ENCODE measurements around the gene NPAS2. TPM values are rescaled to one million over a fixed set of nuclear protein-coding genes. Genes with fewer than 3 reads are reported as not detected.

NPAS2 gene
- total and polyA plus RNA-seq, 2 donors from 2014 or later: 8.4 to 44.5 TPM

DNA sequence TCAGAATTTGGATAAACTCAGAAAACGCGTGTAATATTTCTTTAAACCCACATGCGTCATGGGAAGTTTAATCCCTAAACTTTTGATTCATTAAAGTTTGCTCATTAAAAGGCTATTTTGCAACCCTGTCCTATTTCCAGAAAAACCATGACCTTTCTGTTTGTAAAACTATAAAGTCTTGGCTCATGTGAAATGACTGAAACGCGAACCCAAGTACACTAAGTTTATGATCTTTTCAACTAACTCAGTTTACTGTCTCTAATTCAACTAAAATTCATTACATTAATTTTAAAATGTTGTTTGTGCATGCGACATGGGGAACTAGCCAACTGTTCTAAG is 178.3 kb downstream of the NPAS2 start:
- TF ChIP-seq, protein P1, sequence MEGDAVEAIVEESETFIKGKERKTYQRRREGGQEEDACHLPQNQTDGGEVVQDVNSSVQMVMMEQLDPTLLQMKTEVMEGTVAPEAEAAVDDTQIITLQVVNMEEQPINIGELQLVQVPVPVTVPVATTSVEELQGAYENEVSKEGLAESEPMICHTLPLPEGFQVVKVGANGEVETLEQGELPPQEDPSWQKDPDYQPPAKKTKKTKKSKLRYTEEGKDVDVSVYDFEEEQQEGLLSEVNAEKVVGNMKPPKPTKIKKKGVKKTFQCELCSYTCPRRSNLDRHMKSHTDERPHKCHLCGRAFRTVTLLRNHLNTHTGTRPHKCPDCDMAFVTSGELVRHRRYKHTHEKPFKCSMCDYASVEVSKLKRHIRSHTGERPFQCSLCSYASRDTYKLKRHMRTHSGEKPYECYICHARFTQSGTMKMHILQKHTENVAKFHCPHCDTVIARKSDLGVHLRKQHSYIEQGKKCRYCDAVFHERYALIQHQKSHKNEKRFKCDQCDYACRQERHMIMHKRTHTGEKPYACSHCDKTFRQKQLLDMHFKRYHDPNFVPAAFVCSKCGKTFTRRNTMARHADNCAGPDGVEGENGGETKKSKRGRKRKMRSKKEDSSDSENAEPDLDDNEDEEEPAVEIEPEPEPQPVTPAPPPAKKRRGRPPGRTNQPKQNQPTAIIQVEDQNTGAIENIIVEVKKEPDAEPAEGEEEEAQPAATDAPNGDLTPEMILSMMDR (IDR thresholded peaks at IDR 0.05; ENCODE audit: borderline replicate concordance, extremely low read depth, insufficient read depth): no peak
- H3K9me3 ChIP-seq (ENCODE audit: control insufficient read depth in 2 of 3, insufficient read depth in 1 of 3, low read length in 3 of 3): no peaks in the 10 kb centered on the region
- H3K27me3 ChIP-seq (ENCODE audit: control insufficient read depth, insufficient read depth, low read length): no peaks in the 10 kb centered on the region
- FAIRE-seq (no peak), DNase-seq (peak in 1 of 5 donors; percentile 40)
- intact Hi-C loops (cut with DNase I): no loop called here
- H3K27ac ChIP-seq (ENCODE audit: low read depth in 2 of 2, low read length in 2 of 2): no peak overlapping the region
- peaks cover 0 to 7% (median 0%) of the 10 kb centered on the region in 3 donors for H3K4me1 ChIP-seq (ENCODE audit: control insufficient read depth in 2 of 3, insufficient read depth in 2 of 3, low read depth in 1 of 3, low read length in 3 of 3)
- no peak overlapping the region for H3K9ac ChIP-seq (ENCODE audit: low read length in 3 of 3)
- H3K4me3 ChIP-seq (ENCODE audit: low read length in 3 of 3): no peak overlapping the region
- peaks cover 0 to 7% (median 7%) of the 10 kb centered on the region in 3 donors for H3K36me3 ChIP-seq (ENCODE audit: control insufficient read depth in 2 of 3, insufficient read depth in 3 of 3, low read length in 3 of 3)

DNA sequence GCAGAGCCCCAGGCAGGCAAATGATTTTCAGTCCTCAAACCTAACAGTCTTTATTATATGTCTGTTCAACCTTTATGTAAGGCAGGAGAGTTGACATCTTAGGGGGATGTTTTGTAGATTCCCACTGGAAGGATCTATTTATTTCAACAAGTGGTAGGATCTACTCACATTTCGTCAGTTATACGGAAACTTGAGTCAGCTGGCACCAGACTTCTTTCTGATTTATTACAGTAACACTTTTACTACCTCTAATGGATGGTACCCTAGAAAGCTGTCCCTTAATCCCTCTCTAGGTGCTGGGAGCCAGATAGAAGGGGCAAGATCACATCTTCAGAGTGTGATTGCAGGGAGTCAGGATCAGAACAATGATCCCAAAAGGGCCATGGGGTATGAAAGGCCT is 180.1 kb downstream of the NPAS2 start:
- TF ChIP-seq, protein P1 (IDR thresholded peaks at IDR 0.05; ENCODE audit: borderline replicate concordance, extremely low read depth, insufficient read depth): no peak
- H3K27ac ChIP-seq (ENCODE audit: low read depth in 2 of 2, low read length in 2 of 2): no peak overlapping the region
- no peak overlapping the region for H3K9ac ChIP-seq (ENCODE audit: low read length in 3 of 3)
- H3K27me3 ChIP-seq (ENCODE audit: control insufficient read depth, insufficient read depth, low read length): no peaks in the 10 kb centered on the region
- peaks cover 2 to 19% (median 11%) of the 10 kb centered on the region in 3 donors for H3K36me3 ChIP-seq (ENCODE audit: control insufficient read depth in 2 of 3, insufficient read depth in 3 of 3, low read length in 3 of 3)
- peaks cover 0 to 16% (median 2%) of the 10 kb centered on the region in 3 donors for H3K4me1 ChIP-seq (ENCODE audit: control insufficient read depth in 2 of 3, insufficient read depth in 2 of 3, low read depth in 1 of 3, low read length in 3 of 3)
- H3K9me3 ChIP-seq (ENCODE audit: control insufficient read depth in 2 of 3, insufficient read depth in 1 of 3, low read length in 3 of 3): no peaks in the 10 kb centered on the region
- no peak overlapping the region for H3K4me3 ChIP-seq (ENCODE audit: low read length in 3 of 3)
- no peak for FAIRE-seq
- DNase-seq: peak in 2 of 5 donors; percentile 50 to 69
- intact Hi-C loops (cut with DNase I): no loop called here

DNA sequence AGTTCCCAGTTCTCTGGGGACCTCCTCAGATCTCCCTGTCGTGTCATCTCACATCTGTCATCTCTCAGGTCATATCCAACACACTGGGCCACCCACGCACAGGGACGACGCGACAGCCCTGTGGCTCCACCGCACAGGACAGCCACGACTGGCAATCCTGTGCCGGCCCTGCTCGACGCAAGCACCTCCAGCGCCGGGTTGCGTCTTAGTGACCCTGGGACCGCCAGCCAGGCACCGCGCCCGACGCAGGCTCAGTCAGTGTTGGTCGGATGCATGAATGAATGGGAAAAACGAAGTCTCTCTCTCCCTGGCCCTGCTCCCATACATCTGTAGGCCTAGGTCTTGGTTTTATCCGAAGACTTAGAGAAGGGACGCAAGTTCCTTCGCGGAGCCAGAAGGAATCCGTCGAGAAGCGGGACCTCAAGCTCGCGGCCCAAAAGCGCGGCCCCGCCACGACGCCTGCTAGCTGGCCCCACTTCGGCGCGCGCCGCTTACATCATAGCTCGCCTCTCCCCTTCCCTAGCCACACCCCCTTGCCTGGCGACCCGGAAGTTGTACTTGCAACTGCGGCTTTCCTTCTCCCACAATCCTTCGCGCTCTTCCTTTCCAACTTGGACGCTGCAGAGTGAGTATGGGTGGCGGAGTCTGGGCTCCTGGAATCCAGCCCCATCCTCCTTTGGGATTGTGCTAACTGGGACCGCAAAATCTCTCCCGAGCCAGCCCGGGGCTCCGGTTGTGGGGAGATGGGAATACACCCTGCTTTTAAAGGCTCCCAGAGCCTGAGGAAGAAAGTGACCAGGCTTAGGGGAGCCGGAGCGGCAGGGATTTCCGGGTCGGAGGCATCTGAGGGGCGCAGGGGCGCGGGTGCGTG is 182.0 kb downstream of the NPAS2 start, which contains the start of gene RPL31:
TSS of gene RPL31 (plus strand) at position 599 of the 871 bp plus-strand sequence. CDS start 413 bp downstream, outside the sequence.
- peak within 1 kb of the TSS; percentile 81 to 85 for H3K27ac ChIP-seq (ENCODE audit: low read depth in 2 of 2, low read length in 2 of 2)
- TF ChIP-seq, protein P1 (IDR thresholded peaks at IDR 0.05; ENCODE audit: borderline replicate concordance, extremely low read depth, insufficient read depth): no peak
- H3K9me3 ChIP-seq (ENCODE audit: control insufficient read depth in 2 of 3, insufficient read depth in 1 of 3, low read length in 3 of 3): no peaks in the 10 kb centered on the region
- H3K4me1 ChIP-seq (ENCODE audit: control insufficient read depth in 2 of 3, insufficient read depth in 2 of 3, low read depth in 1 of 3, low read length in 3 of 3): peaks cover 0 to 16% (median 2%) of the 10 kb centered on the region in 3 donors
- peak within 1 kb of the TSS; percentile 90 to 95 (median 95) for H3K4me3 ChIP-seq (ENCODE audit: low read length in 3 of 3)
- peaks cover 9 to 28% (median 20%) of the 10 kb centered on the region in 3 donors for H3K36me3 ChIP-seq (ENCODE audit: control insufficient read depth in 2 of 3, insufficient read depth in 3 of 3, low read length in 3 of 3)
- H3K9ac ChIP-seq (ENCODE audit: low read length in 3 of 3): peak within 1 kb of the TSS; percentile 93 to 94 (median 94)
- FAIRE-seq: no peak
- intact Hi-C loops (cut with DNase I): no loop called here
- no peaks in the 10 kb centered on the region for H3K27me3 ChIP-seq (ENCODE audit: control insufficient read depth, insufficient read depth, low read length)
- peak; percentile 98 to 99 (median 99) for DNase-seq
